ENCODE results near the gene KIF5C.

- no peak for TF ChIP-seq POLR2AphosphoS5 (IDR thresholded peaks at IDR 0.05)
- TF ChIP-seq CTCF (IDR thresholded peaks at IDR 0.05), result no peak
Measured at GRCh38 chr2:148955798-148956197, 80.8 kb downstream of the KIF5C start.
